Activated gamma-delta T cell (primary cell): ENCODE data around the gene PCYT1B.
"Not testable (repeated sequence)": the region's sequence is repeated elsewhere in the genome, so short reads cannot be mapped to it uniquely, and the experiment has no call there.

Experiments
- DNase-seq: peaks from one replicate; lab custom pipeline; 2025; lab: John Stamatoyannopoulos, UW

PCYT1B gene

GRCh38 chrX:24646006-24646405, 1.1 kb downstream of the PCYT1B start:
- DNase-seq = no peak

- no peak for DNase-seq
Measured at GRCh38 chrX:24643116-24643515, 4.0 kb downstream of the PCYT1B start.

GRCh38 chrX:24629701-24630100, 17.4 kb downstream of the PCYT1B start:
- DNase-seq = no peak

- DNase-seq = no peak
Measured at GRCh38 chrX:24619647-24620046, 27.5 kb downstream of the PCYT1B start.

- no peak for DNase-seq
Measured at GRCh38 chrX:24610516-24610915, 36.6 kb downstream of the PCYT1B start.

- DNase-seq = no peak
Measured at GRCh38 chrX:24607616-24608015, 39.5 kb downstream of the PCYT1B start.

GRCh38 chrX:24605941-24606340, 41.2 kb downstream of the PCYT1B start:
- not testable (repeated sequence) for DNase-seq

GRCh38 chrX:24603191-24603590, 44.0 kb downstream of the PCYT1B start:
- no peak for DNase-seq

- DNase-seq = no peak
Measured at GRCh38 chrX:24601858-24602257, 45.3 kb downstream of the PCYT1B start.

- no peak for DNase-seq
Measured at GRCh38 chrX:24594501-24594900, 52.6 kb downstream of the PCYT1B start.

- no peak for DNase-seq
Measured at GRCh38 chrX:24590111-24590510, 57.0 kb downstream of the PCYT1B start.

GRCh38 chrX:24577091-24577490, 70.1 kb downstream of the PCYT1B start:
- no peak for DNase-seq

GRCh38 chrX:24575496-24575895, 71.7 kb downstream of the PCYT1B start:
- DNase-seq = no peak

GRCh38 chrX:24574743-24575142, 72.4 kb downstream of the PCYT1B start:
- DNase-seq = no peak

GRCh38 chrX:24567169-24567568, 80.0 kb downstream of the PCYT1B start:
- no peak for DNase-seq

- no peak for DNase-seq
Measured at GRCh38 chrX:24566240-24566639, 80.9 kb downstream of the PCYT1B start.

- DNase-seq = no peak
Measured at GRCh38 chrX:24563291-24564010, 83.7 kb downstream of the PCYT1B start.

GRCh38 chrX:24561121-24561520, 86.0 kb downstream of the PCYT1B start:
- no peak for DNase-seq

- no peak for DNase-seq
Measured at GRCh38 chrX:24553011-24553410, 94.1 kb downstream of the PCYT1B start.

GRCh38 chrX:24550166-24550565, 97.0 kb downstream of the PCYT1B start:
- no peak for DNase-seq

- no peak for DNase-seq
Measured at GRCh38 chrX:24547961-24548360, 99.2 kb downstream of the PCYT1B start.

GRCh38 chrX:24542756-24543155, 104.4 kb downstream of the PCYT1B start:
- no peak for DNase-seq

- DNase-seq = no peak
Measured at GRCh38 chrX:24536551-24536950, 110.6 kb downstream of the PCYT1B start.

GRCh38 chrX:24528605-24529004, 118.5 kb downstream of the PCYT1B start:
- DNase-seq = no peak
